GM13977 (cell line): ENCODE results near the gene TPR.
"Not testable (repeated sequence)": the region's sequence is repeated elsewhere in the genome, so short reads cannot be mapped to it uniquely, and the experiment has no call there.

Experiments used
- DNase-seq: peaks from one replicate; pipeline ENCODE4 v3.0.0; 2012; ENCODE audit warnings: low spot score
- CTCF ChIP-seq: IDR thresholded peaks from 2 replicates; pipeline ENCODE4 v1.5.1; 2012; ENCODE audit warnings: mild to moderate bottlenecking, control low read depth; ENCODE audit not compliant: insufficient read depth; ENCODE audit errors: extremely low read depth, missing control alignments
- in situ Hi-C: fragments of 300-500 bp; cut with MboI; formaldehyde crosslinking; loops from one replicate; pipeline ENCODE4 v1.12.0; 2022; ENCODE audit warnings: low sequenced_read_pairs, low pct_unique_long_range_greater_than_20kb, mixed read lengths, inconsistent platforms; ENCODE audit not compliant: unreplicated experiment

Gene TPR

GRCh38 chr1:186390925-186391324, 15.9 kb upstream of the TPR start:
- in situ Hi-C loops, result no loop called here
- TF ChIP-seq CTCF, result no peak
- no peak for DNase-seq

GRCh38 chr1:186386725-186387383, 11.8 kb upstream of the TPR start:
- in situ Hi-C loops, result no loop called here
- TF ChIP-seq CTCF, result no peak
- DNase-seq, result no peak

GRCh38 chr1:186375929-186376319, 871 bp upstream of the TPR start:
- TF ChIP-seq CTCF, result no peak
- no peak for DNase-seq
- in situ Hi-C loops, result no loop called here

- DNase-seq, result peak; percentile 58
- in situ Hi-C loops, result no loop called here
- no peak for TF ChIP-seq CTCF
Observed at GRCh38 chr1:186374303-186375151, 526 bp downstream of the TPR start.

GRCh38 chr1:186347837-186348691, 27.0 kb downstream of the TPR start:
- DNase-seq, in situ Hi-C loops: not testable (repeated sequence)

GRCh38 chr1:186340772-186341171, 34.3 kb downstream of the TPR start:
- TF ChIP-seq CTCF, result no peak
- no peak for DNase-seq
- in situ Hi-C loops, result no loop called here
